K562 (cell line): ENCODE measurements around the gene TRIM38. TPM values are rescaled to one million over a fixed set of nuclear protein-coding genes. Genes with fewer than 3 reads are reported as not detected.

ENCODE experiments used
- BCLAF1 ChIP-seq, 2 experiments: fragments of 450-650 bp in 1 of 2; IDR thresholded peaks; 2 replicates each; pipeline ENCODE4 v1.6.1; 2011 to 2017; ENCODE audit warnings: low read depth in 2 of 2, antibody characterized with exemption in 1 of 2, borderline replicate concordance in 1 of 2, low read length in 1 of 2, mild to moderate bottlenecking in 1 of 2, mixed read lengths in 1 of 2; ENCODE audit not compliant: control insufficient read depth in 1 of 2
- BCOR ChIP-seq: fragments of 450-650 bp; IDR thresholded peaks from 2 replicates; pipeline ENCODE4 v1.6.1; 2016
- BHLHE40 ChIP-seq: IDR thresholded peaks from 2 replicates; pipeline ENCODE4 v1.6.1; 2011; ENCODE audit warnings: low read length, improper control_type of control experiment
- CLOCK ChIP-seq: fragments of 250-450 bp; sonication (Bioruptor Pico); IDR thresholded peaks from 2 replicates; pipeline ENCODE4 v1.4.0; 2020; ENCODE audit warnings: mild to moderate bottlenecking, moderate library complexity, borderline replicate concordance
- FOS ChIP-seq: IDR thresholded peaks from 3 replicates; pipeline ENCODE4 v1.6.1; 2011; ENCODE audit not compliant: insufficient read length; ENCODE audit errors: extremely low read depth
- HDAC6 ChIP-seq: IDR thresholded peaks from 2 replicates; pipeline ENCODE4 v1.6.1; 2012; ENCODE audit warnings: low read depth, mild to moderate bottlenecking, control low read depth, inconsistent platforms, low read length, moderate library complexity
- HNRNPK ChIP-seq: fragments of 200-400 bp; formaldehyde crosslinking; IDR thresholded peaks from one replicate; pipeline ENCODE4 v1.6.1; 2018; ENCODE audit warnings: mild to moderate bottlenecking, low read depth, low read length; ENCODE audit not compliant: poor library complexity, severe bottlenecking
- NCOA1 ChIP-seq: fragments of 450-650 bp; IDR thresholded peaks from 2 replicates; pipeline ENCODE4 v1.6.1; 2016; ENCODE audit warnings: low read depth
- RAD21 ChIP-seq, 2 experiments: fragments of 250-450 bp in 1 of 2; fragments of 450-650 bp in 1 of 2; sonication (Bioruptor Pico) in 1 of 2; formaldehyde crosslinking in 1 of 2; IDR thresholded peaks in 1 of 2; conservative IDR thresholded peaks in 1 of 2; 2 replicates each; pipeline versions ENCODE4 v1.4.0 to v1.8.0; 2020 to 2022; ENCODE audit warnings: mild to moderate bottlenecking in 2 of 2, moderate library complexity in 1 of 2
- RBFOX2 ChIP-seq: fragments of 200-400 bp; formaldehyde crosslinking; IDR thresholded peaks from 2 replicates; pipeline ENCODE4 v1.6.1; 2017; ENCODE audit warnings: low read depth, mild to moderate bottlenecking, low read length, moderate library complexity
- STAT5A ChIP-seq: IDR thresholded peaks from 2 replicates; pipeline ENCODE4 v1.6.1; 2012; ENCODE audit warnings: low read length, inconsistent platforms, borderline replicate concordance
- TFAP4 ChIP-seq: sonication (generic); formaldehyde crosslinking; IDR thresholded peaks from 2 replicates; pipeline ENCODE4 v1.8.0; 2022; ENCODE audit warnings: missing genetic modification reagents, mild to moderate bottlenecking, moderate library complexity, borderline replicate concordance
- ZBTB1 ChIP-seq: sonication (generic); formaldehyde crosslinking; IDR thresholded peaks from 2 replicates; pipeline ENCODE4 v1.8.1; 2023; ENCODE audit warnings: missing genetic modification reagents, low read depth, mild to moderate bottlenecking, borderline replicate concordance
- ZNF165 ChIP-seq: fragments of 250-450 bp; sonication (Bioruptor Pico); IDR thresholded peaks from 2 replicates; pipeline ENCODE4 v1.4.0; 2020; ENCODE audit warnings: borderline replicate concordance
- ZNF311 ChIP-seq: fragments of 250-450 bp; sonication (Bioruptor Pico); IDR thresholded peaks from 2 replicates; pipeline ENCODE4 v1.4.0; 2020; ENCODE audit warnings: mild to moderate bottlenecking, moderate library complexity
- ZNF324 ChIP-seq: fragments of 250-450 bp; sonication (Bioruptor Pico); IDR thresholded peaks from 2 replicates; pipeline ENCODE4 v1.4.0; 2020; ENCODE audit warnings: mild to moderate bottlenecking
- ZNF644 ChIP-seq: fragments of 200-800 bp; sonication (Bioruptor generic); IDR thresholded peaks from 2 replicates; pipeline ENCODE4 v1.6.1; 2016; ENCODE audit warnings: low read depth, missing genetic modification characterization, missing compliant biosample characterization
- polyA plus RNA-seq, 8 experiments: library from polyadenylated mRNA; depleted of rRNA in 4 of 8; stranded (reverse) in 5 of 8; unstranded in 3 of 8; fragments of >200 nt; fragmentation: Nextera tagmentation in 2 of 8; fragmentation: Illumina TruSeq in 1 of 8; extraction: Ambion mirVana in 2 of 8; extraction: Trizol in 1 of 8; gene quantifications; 2 replicates each; pipeline versions ENCODE4 v1.2.1 to v1.2.3, GENCODE V29; 2011 to 2014; ENCODE audit warnings: inconsistent platforms in 1 of 8, missing spikeins in 1 of 8
- total RNA-seq, 7 experiments: library from RNA; depleted of rRNA in 6 of 7; stranded (reverse); fragments of >200 nt in 6 of 7; fragmentation: Illumina TruSeq in 2 of 7; extraction: Trizol in 2 of 7; gene quantifications; 2 replicates each; pipeline versions ENCODE4 v1.2.1 to v1.2.3, GENCODE V29; 2011 to 2021; ENCODE audit warnings: low replicate concordance in 1 of 7
- TF ChIP-seq, protein P1 (sequence below), 2 experiments: fragments of 450-650 bp; IDR thresholded peaks; 2 replicates each; pipeline ENCODE4 v1.6.1; 2016

TRIM38 gene
- total and polyA plus RNA-seq, 9 of the 15 experiments (the other 6 are each of a cell fraction or from before 2014, with no cell fraction given): 1.7 to 6.7 (median 6.3) TPM

GRCh38 chr6:26025047-26025893 lies 62.7 kb downstream of the TRIM38 start (continued):
- TF ChIP-seq FOS (peak; percentile 82), STAT5A (peak; percentile 48; the same call in 1 of the 2 replicates), ZNF644 (tag) (peak; percentile 38; the same call in 1 of the 2 replicates), BCOR (no peak; the same call in 1 of the 2 replicates), ZNF311 (no peak), TFAP4 (CRISPR knock-in tag) (no peak; the same call in 1 of the 2 replicates), BHLHE40 (no peak), RBFOX2 (peak; percentile 49), HDAC6 (no peak), RAD21 (CRISPR knock-in tag; conservative IDR thresholded peaks at IDR 0.05 in 1 of 2, IDR thresholded peaks at IDR 0.05 in 1 of 2) (no peak), BCLAF1 (IDR thresholded peaks at IDR 0.05; ENCODE audit: borderline replicate concordance in 1 of 2, control insufficient read depth in 1 of 2, low read depth in 2 of 2, low read length in 1 of 2) (peak in 1 of 2 experiments; percentile 77; a peak in 1 of 4 replicates), ZNF165 (CRISPR knock-in tag) (no peak), NCOA1 (peak; percentile 66; the same call in 1 of the 2 replicates), ZNF324 (no peak), ZBTB1 (CRISPR knock-in tag) (no peak), CLOCK (CRISPR knock-in tag) (no peak), HNRNPK (no peak)
- TF ChIP-seq, protein P1, sequence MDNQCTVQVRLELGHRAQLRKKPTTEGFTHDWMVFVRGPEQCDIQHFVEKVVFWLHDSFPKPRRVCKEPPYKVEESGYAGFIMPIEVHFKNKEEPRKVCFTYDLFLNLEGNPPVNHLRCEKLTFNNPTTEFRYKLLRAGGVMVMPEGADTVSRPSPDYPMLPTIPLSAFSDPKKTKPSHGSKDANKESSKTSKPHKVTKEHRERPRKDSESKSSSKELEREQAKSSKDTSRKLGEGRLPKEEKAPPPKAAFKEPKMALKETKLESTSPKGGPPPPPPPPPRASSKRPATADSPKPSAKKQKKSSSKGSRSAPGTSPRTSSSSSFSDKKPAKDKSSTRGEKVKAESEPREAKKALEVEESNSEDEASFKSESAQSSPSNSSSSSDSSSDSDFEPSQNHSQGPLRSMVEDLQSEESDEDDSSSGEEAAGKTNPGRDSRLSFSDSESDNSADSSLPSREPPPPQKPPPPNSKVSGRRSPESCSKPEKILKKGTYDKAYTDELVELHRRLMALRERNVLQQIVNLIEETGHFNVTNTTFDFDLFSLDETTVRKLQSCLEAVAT (IDR thresholded peaks at IDR 0.05): peak in 1 of 2 experiments; percentile 68; a peak in 3 of 4 replicates
